ENCODE data around the gene SLC6A6. TPM values are rescaled to one million over a fixed set of nuclear protein-coding genes. Genes with fewer than 3 reads are reported as not detected.

Gene SLC6A6
- total RNA-seq, 1 donor from 2014 or later: 46.3 TPM

DNA sequence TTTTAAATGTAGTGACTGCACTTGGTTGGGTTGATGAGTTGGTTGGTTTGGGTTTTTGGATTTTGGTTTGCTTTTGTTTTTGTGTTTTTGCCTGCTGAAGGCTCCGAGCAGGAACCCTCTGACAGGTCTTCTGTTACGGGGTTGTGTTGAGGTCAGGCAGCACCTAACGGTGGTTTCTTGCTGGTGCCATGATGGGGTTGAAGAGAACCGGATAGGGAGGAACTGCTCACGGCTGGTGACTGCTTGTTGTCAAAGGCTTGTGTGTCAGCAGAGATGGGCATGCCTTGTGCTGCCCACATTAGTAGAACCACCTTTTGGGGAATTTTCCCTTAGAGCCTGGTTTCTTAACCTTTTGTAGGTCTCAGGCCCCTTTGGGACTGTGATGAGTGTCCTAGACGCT is 42.0 kb downstream of the SLC6A6 start:
- peaks cover 38% of the 10 kb centered on the region for H3K36me3 Mint-ChIP-seq (ENCODE audit: low read depth, unreplicated experiment)

DNA sequence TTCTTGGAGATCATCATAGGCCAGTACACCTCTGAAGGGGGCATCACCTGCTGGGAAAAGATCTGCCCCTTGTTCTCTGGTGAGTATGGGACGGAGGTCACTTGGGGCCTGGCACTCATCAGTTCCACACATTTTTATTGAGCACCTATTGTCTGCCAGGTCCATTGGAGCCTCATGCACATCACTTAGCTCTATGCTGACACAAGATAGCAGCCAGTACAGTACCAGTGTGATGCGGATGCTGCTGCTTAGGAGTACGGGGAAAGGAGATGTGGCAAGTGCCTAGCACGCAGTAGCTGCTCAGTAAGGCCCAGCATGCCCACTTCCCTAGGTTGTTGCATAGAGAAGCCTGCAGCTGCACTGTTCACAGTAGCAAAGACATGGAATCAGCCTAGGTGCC is 43.4 kb downstream of the SLC6A6 start:
- Mint-ChIP-seq H3K27me3 (ENCODE audit: unreplicated experiment) (no peaks in the 10 kb centered on the region), H3K36me3 (ENCODE audit: low read depth, unreplicated experiment) (peaks cover 39% of the 10 kb centered on the region), H3K4me3 (ENCODE audit: unreplicated experiment) (no peak overlapping the region), H3K9me3 (ENCODE audit: unreplicated experiment) (no peaks in the 10 kb centered on the region), H3K4me1 (ENCODE audit: unreplicated experiment) (peaks cover 13% of the 10 kb centered on the region), H3K27ac (ENCODE audit: unreplicated experiment) (no peak overlapping the region)
- TF ChIP-seq, protein P1, sequence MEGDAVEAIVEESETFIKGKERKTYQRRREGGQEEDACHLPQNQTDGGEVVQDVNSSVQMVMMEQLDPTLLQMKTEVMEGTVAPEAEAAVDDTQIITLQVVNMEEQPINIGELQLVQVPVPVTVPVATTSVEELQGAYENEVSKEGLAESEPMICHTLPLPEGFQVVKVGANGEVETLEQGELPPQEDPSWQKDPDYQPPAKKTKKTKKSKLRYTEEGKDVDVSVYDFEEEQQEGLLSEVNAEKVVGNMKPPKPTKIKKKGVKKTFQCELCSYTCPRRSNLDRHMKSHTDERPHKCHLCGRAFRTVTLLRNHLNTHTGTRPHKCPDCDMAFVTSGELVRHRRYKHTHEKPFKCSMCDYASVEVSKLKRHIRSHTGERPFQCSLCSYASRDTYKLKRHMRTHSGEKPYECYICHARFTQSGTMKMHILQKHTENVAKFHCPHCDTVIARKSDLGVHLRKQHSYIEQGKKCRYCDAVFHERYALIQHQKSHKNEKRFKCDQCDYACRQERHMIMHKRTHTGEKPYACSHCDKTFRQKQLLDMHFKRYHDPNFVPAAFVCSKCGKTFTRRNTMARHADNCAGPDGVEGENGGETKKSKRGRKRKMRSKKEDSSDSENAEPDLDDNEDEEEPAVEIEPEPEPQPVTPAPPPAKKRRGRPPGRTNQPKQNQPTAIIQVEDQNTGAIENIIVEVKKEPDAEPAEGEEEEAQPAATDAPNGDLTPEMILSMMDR (IDR thresholded peaks at IDR 0.05; ENCODE audit: unreplicated experiment): no peak
- DNase-seq (ENCODE audit: low spot score): no peak

More for the DNA sequence above, 42.0 kb downstream of the SLC6A6 start:
- DNase-seq (ENCODE audit: low spot score): no peak
- Mint-ChIP-seq H3K27me3 (ENCODE audit: unreplicated experiment) (peaks cover 9% of the 10 kb centered on the region), H3K9me3 (ENCODE audit: unreplicated experiment) (no peaks in the 10 kb centered on the region), H3K4me1 (ENCODE audit: unreplicated experiment) (peaks cover 26% of the 10 kb centered on the region), H3K27ac (ENCODE audit: unreplicated experiment) (no peak overlapping the region), H3K4me3 (ENCODE audit: unreplicated experiment) (no peak overlapping the region)
- TF ChIP-seq, protein P1 (IDR thresholded peaks at IDR 0.05; ENCODE audit: unreplicated experiment): no peak

DNA sequence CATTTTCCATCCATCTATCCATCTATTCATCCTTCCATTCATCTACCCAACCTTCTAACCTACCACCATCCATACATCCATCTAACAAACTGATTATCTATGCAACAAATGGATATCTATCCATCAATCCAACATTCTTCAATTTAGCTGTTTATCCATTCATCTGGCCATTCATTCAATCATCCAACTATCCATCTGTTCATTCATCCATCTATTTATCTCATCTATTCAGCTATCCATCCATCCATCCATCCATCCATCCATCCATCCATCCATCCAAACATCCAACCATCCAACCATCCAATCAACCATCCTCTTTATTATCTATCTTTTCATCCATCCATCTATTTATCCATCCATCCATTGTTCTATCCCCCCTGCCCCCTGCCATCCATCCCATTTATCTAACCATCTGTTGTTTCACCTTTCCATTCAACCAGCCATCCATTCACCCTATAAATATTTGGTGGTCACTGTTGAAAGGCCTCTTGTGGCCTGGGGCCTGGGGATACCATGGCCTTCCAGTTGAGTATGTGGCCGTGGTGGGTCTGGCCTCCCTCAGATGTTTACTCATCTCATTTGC is 44.7 kb downstream of the SLC6A6 start:
- Mint-ChIP-seq H3K36me3 (ENCODE audit: low read depth, unreplicated experiment) (peaks cover 46% of the 10 kb centered on the region), H3K4me1 (ENCODE audit: unreplicated experiment) (peaks cover under 1% of the 10 kb centered on the region), H3K27me3 (ENCODE audit: unreplicated experiment) (peaks cover 2% of the 10 kb centered on the region), H3K27ac (ENCODE audit: unreplicated experiment) (no peak overlapping the region), H3K9me3 (ENCODE audit: unreplicated experiment) (no peaks in the 10 kb centered on the region), H3K4me3 (ENCODE audit: unreplicated experiment) (peak overlapping the region; percentile 7)
- TF ChIP-seq, protein P1 (IDR thresholded peaks at IDR 0.05; ENCODE audit: unreplicated experiment): no peak
- DNase-seq (ENCODE audit: low spot score): no peak

DNA sequence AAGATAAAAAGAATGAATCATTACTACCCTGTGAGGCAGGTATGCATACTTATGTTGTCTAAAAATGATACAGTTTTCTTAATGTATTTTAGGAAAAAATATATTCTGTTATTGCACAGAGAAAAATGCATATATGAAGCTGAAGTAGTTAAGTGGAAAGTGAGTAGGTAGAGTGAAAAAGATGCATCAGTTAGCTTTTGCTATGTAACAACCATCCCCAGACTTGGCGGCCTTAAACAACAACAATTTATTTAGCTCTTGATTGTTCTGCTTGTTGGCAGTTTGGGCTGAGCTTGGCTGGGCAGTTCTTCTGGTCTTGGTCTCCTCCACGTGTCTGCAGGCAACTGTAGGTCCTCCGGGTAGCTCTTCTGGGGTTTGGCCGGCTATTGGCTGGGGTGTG is 45.7 kb downstream of the SLC6A6 start:
- peak overlapping the region; percentile 37 for H3K4me3 Mint-ChIP-seq (ENCODE audit: unreplicated experiment)
- H3K9me3 Mint-ChIP-seq (ENCODE audit: unreplicated experiment): no peaks in the 10 kb centered on the region
- TF ChIP-seq, protein P1 (IDR thresholded peaks at IDR 0.05; ENCODE audit: unreplicated experiment): no peak
- peaks cover 3% of the 10 kb centered on the region for H3K27me3 Mint-ChIP-seq (ENCODE audit: unreplicated experiment)
- no peaks in the 10 kb centered on the region for H3K4me1 Mint-ChIP-seq (ENCODE audit: unreplicated experiment)
- H3K36me3 Mint-ChIP-seq (ENCODE audit: low read depth, unreplicated experiment): peaks cover 46% of the 10 kb centered on the region
- no peak overlapping the region for H3K27ac Mint-ChIP-seq (ENCODE audit: unreplicated experiment)
- DNase-seq (ENCODE audit: low spot score): no peak

DNA sequence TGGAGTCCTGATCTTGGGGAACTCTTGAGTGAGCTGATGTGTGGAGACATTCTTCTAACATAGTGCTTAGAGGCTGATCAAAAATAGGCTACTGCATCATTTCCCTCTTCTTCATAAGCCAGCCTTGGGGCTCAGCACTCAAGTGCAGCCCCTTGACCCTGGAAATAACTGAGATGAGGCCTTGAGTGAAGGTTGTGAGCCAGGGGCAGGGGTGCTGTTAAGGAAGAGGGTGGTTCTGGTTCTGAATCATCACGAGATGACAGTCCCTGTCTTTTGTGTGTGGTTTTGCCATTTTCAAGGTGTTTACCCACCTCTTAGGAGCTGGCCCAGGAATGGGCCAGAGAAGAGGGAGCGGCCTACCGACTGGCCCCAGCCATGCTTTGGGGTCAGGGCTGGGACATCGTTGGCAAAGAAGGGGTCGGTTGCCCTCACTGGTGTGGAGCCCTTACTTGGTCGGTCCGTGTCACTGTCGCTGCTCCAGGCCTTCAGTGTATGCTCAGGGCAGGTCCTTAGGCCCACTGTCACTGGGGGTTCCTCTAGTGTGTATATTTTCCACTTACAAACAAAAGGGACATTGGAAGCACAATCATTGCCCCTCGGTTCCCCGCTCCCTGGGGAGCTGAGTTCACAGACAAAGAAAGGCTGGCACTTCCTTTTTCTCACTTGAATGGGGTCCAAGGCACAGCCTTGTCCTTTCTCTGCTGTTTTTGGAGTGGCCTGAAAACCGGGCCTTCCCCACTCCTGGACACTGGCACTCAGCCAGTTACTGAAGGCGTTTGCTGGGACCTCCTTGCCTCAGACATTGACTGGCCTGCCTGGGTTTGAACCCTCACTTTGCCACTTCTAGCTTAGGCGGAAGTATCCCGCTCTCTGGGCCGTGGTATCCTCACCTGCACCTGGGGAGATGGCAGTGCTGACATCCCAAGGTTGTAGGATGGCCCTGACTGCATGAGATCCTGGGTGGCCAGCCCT is 46.6 kb downstream of the SLC6A6 start:
- Mint-ChIP-seq H3K36me3 (ENCODE audit: low read depth, unreplicated experiment) (peaks cover 52% of the 10 kb centered on the region), H3K4me3 (ENCODE audit: unreplicated experiment) (no peak overlapping the region), H3K27me3 (ENCODE audit: unreplicated experiment) (peaks cover 4% of the 10 kb centered on the region), H3K4me1 (ENCODE audit: unreplicated experiment) (no peaks in the 10 kb centered on the region), H3K9me3 (ENCODE audit: unreplicated experiment) (no peaks in the 10 kb centered on the region), H3K27ac (ENCODE audit: unreplicated experiment) (no peak overlapping the region)
- TF ChIP-seq, protein P1 (IDR thresholded peaks at IDR 0.05; ENCODE audit: unreplicated experiment): no peak
- no peak for DNase-seq (ENCODE audit: low spot score)
